GM23338 (cell line): ENCODE results near the gene PRPH2. TPM values are rescaled to one million over a fixed set of nuclear protein-coding genes. Genes with fewer than 3 reads are reported as not detected.

Experiments
- ATAC-seq: fragments of 200-7000 bp; cut with Tn5 transposase; 3 replicates; pipeline ENCODE4 v1.9.1; 2020
- DNase-seq: peaks from one replicate; pipeline ENCODE4 v3.0.0-alpha.2; 2015; ENCODE audit warnings: low spot score
- H2AFZ ChIP-seq: fragments of 200-600 bp; sonication (generic); 2 replicates; pipeline ENCODE4 v1.8.0; 2016; ENCODE audit warnings: antibody characterized with exemption, mild to moderate bottlenecking, moderate library complexity
- H3F3A ChIP-seq: fragments of 200-600 bp; sonication (generic); replicated peaks from 2 replicates; pipeline ENCODE4 v1.8.0; 2017; ENCODE audit warnings: antibody characterized with exemption, mixed run types, low read depth
- H3K27ac ChIP-seq: fragments of 200-600 bp; sonication (generic); 2 replicates; pipeline ENCODE4 v1.6.1; 2016; ENCODE audit warnings: low read depth
- H3K27me3 ChIP-seq: fragments of 200-600 bp; sonication (generic); 2 replicates; pipeline ENCODE4 v1.8.0; 2016; ENCODE audit warnings: mild to moderate bottlenecking, mixed run types, moderate library complexity; ENCODE audit not compliant: insufficient read depth
- H3K36me3 ChIP-seq: fragments of 200-600 bp; sonication (generic); 2 replicates; pipeline ENCODE4 v1.8.0; 2016; ENCODE audit warnings: mild to moderate bottlenecking; ENCODE audit not compliant: insufficient read depth
- H3K4me1 ChIP-seq: fragments of 200-600 bp; sonication (generic); 2 replicates; pipeline ENCODE4 v1.8.0; 2016; ENCODE audit warnings: mild to moderate bottlenecking, moderate library complexity; ENCODE audit not compliant: insufficient read depth
- H3K4me2 ChIP-seq: fragments of 200-600 bp; sonication (generic); 2 replicates; pipeline ENCODE4 v1.7.1; 2017; ENCODE audit warnings: mixed run types
- H3K4me3 ChIP-seq: fragments of 200-600 bp; sonication (generic); 2 replicates; pipeline ENCODE4 v1.6.1; 2016; ENCODE audit warnings: mixed run types
- H3K79me2 ChIP-seq: fragments of 200-600 bp; sonication (generic); replicated peaks from 2 replicates; pipeline ENCODE4 v1.8.0; 2017; ENCODE audit warnings: mild to moderate bottlenecking; ENCODE audit not compliant: insufficient read depth
- H3K9me2 ChIP-seq: fragments of 200-600 bp; sonication (generic); 2 replicates; pipeline ENCODE4 v1.8.0; 2017; ENCODE audit not compliant: insufficient read depth
- H4K20me1 ChIP-seq: fragments of 200-600 bp; sonication (generic); replicated peaks from 2 replicates; pipeline ENCODE4 v1.8.0; 2017; ENCODE audit warnings: mild to moderate bottlenecking; ENCODE audit not compliant: insufficient read depth
- H3K27ac Mint-ChIP-seq: 2 replicates; pipeline ENCODE4 v1.8.0; 2020; ENCODE audit warnings: inconsistent platforms, mild to moderate bottlenecking, moderate library complexity, mixed read lengths
- H3K27me3 Mint-ChIP-seq: 3 replicates; pipeline ENCODE4 v1.8.0; 2022; ENCODE audit warnings: low read depth, mild to moderate bottlenecking, moderate library complexity, mixed read lengths, inconsistent platforms; ENCODE audit not compliant: insufficient read depth, poor library complexity
- H3K36me3 Mint-ChIP-seq: 3 replicates; pipeline ENCODE4 v1.8.0; 2021; ENCODE audit warnings: low read depth, mild to moderate bottlenecking, inconsistent platforms, moderate library complexity, mixed read lengths
- H3K4me1 Mint-ChIP-seq: 3 replicates; pipeline ENCODE4 v1.8.0; 2020; ENCODE audit warnings: mild to moderate bottlenecking, inconsistent platforms, mixed read lengths
- H3K4me3 Mint-ChIP-seq: 3 replicates; pipeline ENCODE4 v1.8.0; 2021; ENCODE audit warnings: moderate library complexity, mild to moderate bottlenecking, inconsistent platforms, mixed read lengths
- H3K9me3 Mint-ChIP-seq: 3 replicates; pipeline ENCODE4 v1.8.0; 2020; ENCODE audit warnings: moderate library complexity, mild to moderate bottlenecking, inconsistent platforms, mixed read lengths
- CREB1 ChIP-seq: fragments of 250-450 bp; sonication (Bioruptor Pico); IDR thresholded peaks from 2 replicates; pipeline ENCODE4 v1.5.0; 2020; ENCODE audit warnings: low read depth, mild to moderate bottlenecking, moderate library complexity
- EZH2 ChIP-seq: fragments of 200-600 bp; sonication (generic); IDR thresholded peaks from one replicate; pipeline ENCODE4 v1.8.0; 2017; ENCODE audit warnings: antibody characterized with exemption, mild to moderate bottlenecking, low read depth; ENCODE audit not compliant: unreplicated experiment
- JUNB ChIP-seq: IDR thresholded peaks from one replicate; pipeline ENCODE4 v1.6.1; 2016; ENCODE audit warnings: antibody characterized with exemption; ENCODE audit not compliant: unreplicated experiment
- NANOG ChIP-seq: IDR thresholded peaks from 2 replicates; pipeline ENCODE4 v1.6.1; 2016; ENCODE audit warnings: antibody characterized with exemption, borderline replicate concordance
- ZNF331 ChIP-seq: fragments of 250-450 bp; sonication (Bioruptor Pico); IDR thresholded peaks from 2 replicates; pipeline ENCODE4 v1.5.0; 2020; ENCODE audit warnings: low read depth, mild to moderate bottlenecking, moderate library complexity
- polyA plus RNA-seq: library from polyadenylated mRNA; unstranded; fragments of >200 nt; fragmentation: Nextera tagmentation; extraction: Ambion mirVana; gene quantifications from 2 replicates; pipeline ENCODE4 v1.2.1, GENCODE V29; 2016
- total RNA-seq: library from RNA; depleted of rRNA; stranded (reverse); fragments of >200 nt; shearing (Covaris generic); gene quantifications from 2 replicates; pipeline ENCODE4 v1.2.3, GENCODE V29; 2014
- TF ChIP-seq, protein P1 (sequence below): IDR thresholded peaks from one replicate; pipeline ENCODE4 v1.6.1; 2018; ENCODE audit warnings: antibody characterized with exemption; ENCODE audit not compliant: unreplicated experiment
- TF ChIP-seq, protein P2 (sequence below), 2 experiments: fragments of 200-600 bp in 1 of 2; sonication (generic) in 1 of 2; conservative IDR thresholded peaks; 2 replicates each; pipeline versions ENCODE4 v1.5.1 to v1.6.1; 2016 to 2017; ENCODE audit warnings: antibody characterized with exemption in 2 of 2, low read depth in 2 of 2, mild to moderate bottlenecking in 2 of 2, moderate library complexity in 1 of 2

The PRPH2 gene
- total and polyA plus RNA-seq, 2 experiments from 2014 or later: 0.50 to 0.52 TPM

DNA sequence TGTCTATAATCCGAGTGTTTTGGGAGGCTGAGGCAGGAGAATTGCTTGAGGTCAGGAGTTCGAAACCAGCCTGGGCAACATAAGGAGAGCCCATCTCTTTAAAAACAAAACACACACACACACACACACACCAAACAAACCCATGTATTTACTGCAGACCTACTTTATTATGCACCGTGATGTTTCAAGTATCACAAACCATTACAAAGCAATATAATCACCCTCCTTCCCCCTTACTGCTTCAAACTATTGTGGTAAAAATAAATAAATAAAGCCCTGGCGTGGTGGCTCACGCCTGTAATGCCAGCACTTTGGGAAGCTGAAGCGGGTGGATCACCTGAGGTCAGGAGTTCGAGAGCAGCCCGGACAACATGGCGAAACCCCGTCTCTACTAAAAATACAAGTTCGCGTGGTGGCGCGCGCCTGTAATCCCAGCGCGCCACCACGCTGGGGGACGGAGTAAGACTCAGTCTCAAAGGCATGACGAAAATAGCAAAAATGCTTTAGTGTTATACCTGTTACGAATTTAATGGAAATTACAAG lies 22.0 kb upstream of the PRPH2 start (continued):
- TF ChIP-seq ZNF331: no peak
- TF ChIP-seq, protein P1, sequence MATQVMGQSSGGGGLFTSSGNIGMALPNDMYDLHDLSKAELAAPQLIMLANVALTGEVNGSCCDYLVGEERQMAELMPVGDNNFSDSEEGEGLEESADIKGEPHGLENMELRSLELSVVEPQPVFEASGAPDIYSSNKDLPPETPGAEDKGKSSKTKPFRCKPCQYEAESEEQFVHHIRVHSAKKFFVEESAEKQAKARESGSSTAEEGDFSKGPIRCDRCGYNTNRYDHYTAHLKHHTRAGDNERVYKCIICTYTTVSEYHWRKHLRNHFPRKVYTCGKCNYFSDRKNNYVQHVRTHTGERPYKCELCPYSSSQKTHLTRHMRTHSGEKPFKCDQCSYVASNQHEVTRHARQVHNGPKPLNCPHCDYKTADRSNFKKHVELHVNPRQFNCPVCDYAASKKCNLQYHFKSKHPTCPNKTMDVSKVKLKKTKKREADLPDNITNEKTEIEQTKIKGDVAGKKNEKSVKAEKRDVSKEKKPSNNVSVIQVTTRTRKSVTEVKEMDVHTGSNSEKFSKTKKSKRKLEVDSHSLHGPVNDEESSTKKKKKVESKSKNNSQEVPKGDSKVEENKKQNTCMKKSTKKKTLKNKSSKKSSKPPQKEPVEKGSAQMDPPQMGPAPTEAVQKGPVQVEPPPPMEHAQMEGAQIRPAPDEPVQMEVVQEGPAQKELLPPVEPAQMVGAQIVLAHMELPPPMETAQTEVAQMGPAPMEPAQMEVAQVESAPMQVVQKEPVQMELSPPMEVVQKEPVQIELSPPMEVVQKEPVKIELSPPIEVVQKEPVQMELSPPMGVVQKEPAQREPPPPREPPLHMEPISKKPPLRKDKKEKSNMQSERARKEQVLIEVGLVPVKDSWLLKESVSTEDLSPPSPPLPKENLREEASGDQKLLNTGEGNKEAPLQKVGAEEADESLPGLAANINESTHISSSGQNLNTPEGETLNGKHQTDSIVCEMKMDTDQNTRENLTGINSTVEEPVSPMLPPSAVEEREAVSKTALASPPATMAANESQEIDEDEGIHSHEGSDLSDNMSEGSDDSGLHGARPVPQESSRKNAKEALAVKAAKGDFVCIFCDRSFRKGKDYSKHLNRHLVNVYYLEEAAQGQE: no peak
- TF ChIP-seq, protein P2, sequence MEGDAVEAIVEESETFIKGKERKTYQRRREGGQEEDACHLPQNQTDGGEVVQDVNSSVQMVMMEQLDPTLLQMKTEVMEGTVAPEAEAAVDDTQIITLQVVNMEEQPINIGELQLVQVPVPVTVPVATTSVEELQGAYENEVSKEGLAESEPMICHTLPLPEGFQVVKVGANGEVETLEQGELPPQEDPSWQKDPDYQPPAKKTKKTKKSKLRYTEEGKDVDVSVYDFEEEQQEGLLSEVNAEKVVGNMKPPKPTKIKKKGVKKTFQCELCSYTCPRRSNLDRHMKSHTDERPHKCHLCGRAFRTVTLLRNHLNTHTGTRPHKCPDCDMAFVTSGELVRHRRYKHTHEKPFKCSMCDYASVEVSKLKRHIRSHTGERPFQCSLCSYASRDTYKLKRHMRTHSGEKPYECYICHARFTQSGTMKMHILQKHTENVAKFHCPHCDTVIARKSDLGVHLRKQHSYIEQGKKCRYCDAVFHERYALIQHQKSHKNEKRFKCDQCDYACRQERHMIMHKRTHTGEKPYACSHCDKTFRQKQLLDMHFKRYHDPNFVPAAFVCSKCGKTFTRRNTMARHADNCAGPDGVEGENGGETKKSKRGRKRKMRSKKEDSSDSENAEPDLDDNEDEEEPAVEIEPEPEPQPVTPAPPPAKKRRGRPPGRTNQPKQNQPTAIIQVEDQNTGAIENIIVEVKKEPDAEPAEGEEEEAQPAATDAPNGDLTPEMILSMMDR (conservative IDR thresholded peaks at IDR 0.05; ENCODE audit: low read depth in 2 of 2): no peak

DNA sequence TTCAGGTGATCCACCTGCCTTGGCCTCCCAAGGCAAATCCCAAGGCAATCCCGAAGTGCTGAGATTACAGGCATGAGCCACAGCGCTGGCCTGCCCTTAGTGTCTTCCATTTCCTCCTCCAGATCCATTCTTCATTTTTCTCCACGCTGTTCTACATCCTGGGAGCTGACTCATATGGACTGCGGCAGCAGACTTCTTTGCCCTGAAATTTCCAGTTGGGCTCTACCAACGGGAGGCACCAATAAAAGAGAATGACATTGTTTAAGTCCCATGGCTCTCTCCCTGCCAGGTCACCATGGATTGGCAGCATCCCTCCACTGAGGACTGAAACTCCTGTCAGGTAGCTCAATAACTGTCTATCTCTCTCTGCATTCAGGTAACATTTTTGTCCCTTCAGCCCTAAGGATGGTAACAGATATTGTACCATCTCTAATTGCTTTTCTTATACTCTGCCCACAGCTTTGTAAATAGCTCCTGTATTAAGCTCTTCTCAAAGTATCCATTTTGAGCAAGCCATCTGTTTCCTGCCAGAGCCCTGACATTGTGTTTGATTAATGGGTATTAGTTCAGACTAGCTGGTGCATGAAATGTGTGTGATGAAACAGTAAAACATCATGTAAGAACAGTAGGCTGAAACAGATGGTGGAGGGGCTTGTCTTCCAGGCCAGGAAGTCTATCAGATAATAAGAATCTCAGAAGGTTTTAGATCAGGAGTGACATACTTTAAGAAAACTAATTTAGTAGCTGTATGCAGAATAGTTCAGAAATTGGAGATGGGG lies 19.9 kb upstream of the PRPH2 start:
- Histone ChIP-seq H3K4me3 (no peak overlapping the region), H2AFZ (no peak overlapping the region), H3K9me2 (no peaks in the 10 kb centered on the region), H3F3A (peaks cover 9% of the 10 kb centered on the region; the same call in 1 of the 2 replicates), H3K79me2 (peaks cover 25% of the 10 kb centered on the region), H3K36me3 (no peaks in the 10 kb centered on the region), H3K4me2 (no peak overlapping the region), H3K4me1 (no peaks in the 10 kb centered on the region), H3K27ac (no peak overlapping the region), H4K20me1 (peaks cover 11% of the 10 kb centered on the region; the same call in 1 of the 2 replicates), H3K27me3 (no peaks in the 10 kb centered on the region)
- peaks cover 7% of the 10 kb centered on the region for H3K27me3 Mint-ChIP-seq
- no peak overlapping the region for H3K27ac Mint-ChIP-seq
- DNase-seq: no peak
- H3K4me1 Mint-ChIP-seq: peaks cover 7% of the 10 kb centered on the region
- H3K9me3 Mint-ChIP-seq: no peaks in the 10 kb centered on the region; the same call in 2 of the 3 replicates
- no peak for ATAC-seq
- no peak overlapping the region for H3K4me3 Mint-ChIP-seq
- peaks cover 5% of the 10 kb centered on the region for H3K36me3 Mint-ChIP-seq
- TF ChIP-seq ZNF331: no peak
- TF ChIP-seq CREB1 (CRISPR knock-in tag): no peak
- no peak for TF ChIP-seq EZH2
- TF ChIP-seq JUNB: no peak
- TF ChIP-seq, protein P1: no peak
- no peak for TF ChIP-seq NANOG
